GM10248 (cell line): ENCODE results near the gene HOXB4.

Experiments
- CTCF ChIA-PET: fragments of 300-600 bp; sonication (Branson Sonifier 250); formaldehyde crosslinking; extraction: SDS; loops from one replicate; lab custom pipeline; 2021; ENCODE audit warnings: antibody characterized with exemption; lab: Yijun Ruan, JAX
- POLR2A ChIA-PET: fragments of 350-650 bp; sonication (Branson Sonifier 250); formaldehyde crosslinking; extraction: SDS; loops from one replicate; lab custom pipeline; 2020; ENCODE audit warnings: antibody characterized with exemption; lab: Yijun Ruan, JAX
- DNase-seq: peaks from one replicate; pipeline ENCODE4 v3.0.0; 2012; ENCODE audit errors: extremely low spot score
- CTCF ChIP-seq: IDR thresholded peaks from 2 replicates; pipeline ENCODE4 v1.5.1; 2012; ENCODE audit warnings: mild to moderate bottlenecking, low read depth; ENCODE audit errors: extremely low read depth, missing control alignments, control extremely low read depth

HOXB4 gene

GRCh38 chr17:48549281-48549630 lies 28.9 kb downstream of the HOXB4 start:
- TF ChIP-seq CTCF, result no peak
- DNase-seq, result no peak
- ChIA-PET CTCF (interaction anchor here (1.1 kb wide), 1 partner anchor 9 kb away, joined by 5 read pairs; no protein-coding TSS in a partner anchor), POLR2A (no interaction called here)

GRCh38 chr17:48548523-48549280 lies 29.4 kb downstream of the HOXB4 start:
- no peak for TF ChIP-seq CTCF
- no peak for DNase-seq
- ChIA-PET CTCF (interaction anchor here (1.1 to 2.3 kb wide), 2 partner anchors 9 to 57 kb away, joined by 5 to 11 read pairs; no protein-coding TSS in a partner anchor), POLR2A (no interaction called here)

DNA sequence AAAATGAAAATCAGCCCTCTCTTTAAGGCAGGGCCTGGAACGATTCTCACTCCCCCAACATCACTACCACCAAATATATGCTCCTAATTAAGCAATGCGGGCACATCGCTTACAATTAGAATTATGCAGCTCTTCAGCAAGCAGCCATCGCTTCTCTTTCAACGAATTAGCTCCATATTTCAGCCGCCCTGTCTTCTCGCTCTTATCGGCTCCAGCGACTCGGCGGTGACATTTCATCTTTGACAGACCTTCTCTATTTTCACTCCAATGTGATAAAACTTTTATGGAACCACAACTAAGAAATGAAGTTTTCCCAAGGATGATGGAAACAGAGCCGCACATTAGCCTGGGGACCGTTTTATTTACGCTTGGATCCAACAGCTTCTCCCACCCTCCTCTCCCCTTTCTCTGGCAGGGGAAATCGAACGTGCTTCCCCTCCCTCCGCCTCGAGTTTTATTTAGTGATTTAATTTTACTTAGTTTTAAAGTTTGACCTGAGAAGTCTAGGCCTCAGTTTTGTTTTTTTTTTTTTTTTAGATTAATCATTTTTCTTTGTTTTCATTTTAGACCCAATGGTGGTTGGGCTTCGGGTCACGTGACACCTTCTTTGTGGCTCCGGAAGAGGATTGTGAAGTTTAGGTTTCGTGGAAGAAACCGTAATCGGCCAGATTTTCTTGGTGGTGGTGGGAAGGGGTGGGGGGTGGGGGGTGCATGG lies 30.2 kb downstream of the HOXB4 start:
- POLR2A ChIA-PET, result interaction anchor here (0.7 kb wide), 1 partner anchor 505 kb away, joined by 3 read pairs; no protein-coding TSS in a partner anchor
- CTCF ChIA-PET, result interaction anchor here (1.1 to 2.3 kb wide), 3 partner anchors 37 to 212 kb away, joined by 3 to 11 read pairs (median 5); no protein-coding TSS in a partner anchor
- no peak for TF ChIP-seq CTCF
- DNase-seq, result no peak

- TF ChIP-seq CTCF, result no peak
- ChIA-PET CTCF (interaction anchor here (0.9 to 2.3 kb wide), 4 partner anchors 14 to 211 kb away, joined by 3 to 11 read pairs (median 4); no protein-coding TSS in a partner anchor), POLR2A (interaction anchor here (0.7 kb wide), 1 partner anchor 504 kb away, joined by 3 read pairs; no protein-coding TSS in a partner anchor)
- no peak for DNase-seq
Observed at GRCh38 chr17:48546924-48547807, 31.0 kb downstream of the HOXB4 start.

- ChIA-PET POLR2A (no interaction called here), CTCF (interaction anchor here (0.9 to 2.3 kb wide), 3 partner anchors 15 to 210 kb away, joined by 3 to 11 read pairs (median 5); no protein-coding TSS in a partner anchor)
- TF ChIP-seq CTCF, result no peak
- no peak for DNase-seq
Observed at GRCh38 chr17:48546137-48546923, 31.8 kb downstream of the HOXB4 start.
